Raji (cell line): ENCODE measurements around the gene GPR37.

Source experiments
- POLR2A ChIP-seq: IDR thresholded peaks from 2 replicates; pipeline ENCODE4 v1.6.1; 2011; ENCODE audit warnings: low read depth, low read length, control low read depth; ENCODE audit not compliant: insufficient read depth

Gene GPR37, protein sequence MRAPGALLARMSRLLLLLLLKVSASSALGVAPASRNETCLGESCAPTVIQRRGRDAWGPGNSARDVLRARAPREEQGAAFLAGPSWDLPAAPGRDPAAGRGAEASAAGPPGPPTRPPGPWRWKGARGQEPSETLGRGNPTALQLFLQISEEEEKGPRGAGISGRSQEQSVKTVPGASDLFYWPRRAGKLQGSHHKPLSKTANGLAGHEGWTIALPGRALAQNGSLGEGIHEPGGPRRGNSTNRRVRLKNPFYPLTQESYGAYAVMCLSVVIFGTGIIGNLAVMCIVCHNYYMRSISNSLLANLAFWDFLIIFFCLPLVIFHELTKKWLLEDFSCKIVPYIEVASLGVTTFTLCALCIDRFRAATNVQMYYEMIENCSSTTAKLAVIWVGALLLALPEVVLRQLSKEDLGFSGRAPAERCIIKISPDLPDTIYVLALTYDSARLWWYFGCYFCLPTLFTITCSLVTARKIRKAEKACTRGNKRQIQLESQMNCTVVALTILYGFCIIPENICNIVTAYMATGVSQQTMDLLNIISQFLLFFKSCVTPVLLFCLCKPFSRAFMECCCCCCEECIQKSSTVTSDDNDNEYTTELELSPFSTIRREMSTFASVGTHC

GRCh38 chr7:124765401-124766352 is at the start of gene GPR37:
Gene GPR37, minus strand, starts transcription at chr7:124765792. Its CDS starts 816 bp downstream, at chr7:124764976.
- no peak for TF ChIP-seq POLR2A

GRCh38 chr7:124813994-124814798 is 48.6 kb upstream of the GPR37 start:
- TF ChIP-seq POLR2A, result no peak

DNA sequence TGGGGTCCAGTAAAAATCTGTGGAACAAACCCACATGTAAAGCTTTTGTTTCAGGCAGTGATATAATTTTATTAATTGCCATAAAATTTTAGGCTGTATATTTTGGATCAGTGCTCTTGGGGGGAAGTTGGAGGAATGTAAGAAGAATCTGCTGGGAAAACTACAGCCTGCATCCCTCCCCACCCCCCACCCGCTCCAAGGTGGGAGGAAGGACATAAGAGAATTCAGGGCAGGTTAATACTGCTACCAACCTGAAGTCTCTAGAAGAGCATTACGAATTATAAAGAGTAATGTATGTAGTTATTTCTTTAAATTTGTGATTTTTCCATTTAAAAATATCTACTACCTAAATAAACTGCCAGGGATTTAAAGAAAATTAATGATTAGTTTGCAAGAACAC is 47.2 kb upstream of the GPR37 start:
- TF ChIP-seq POLR2A, result no peak

GRCh38 chr7:124811341-124811740 is 45.7 kb upstream of the GPR37 start:
- no peak for TF ChIP-seq POLR2A

DNA sequence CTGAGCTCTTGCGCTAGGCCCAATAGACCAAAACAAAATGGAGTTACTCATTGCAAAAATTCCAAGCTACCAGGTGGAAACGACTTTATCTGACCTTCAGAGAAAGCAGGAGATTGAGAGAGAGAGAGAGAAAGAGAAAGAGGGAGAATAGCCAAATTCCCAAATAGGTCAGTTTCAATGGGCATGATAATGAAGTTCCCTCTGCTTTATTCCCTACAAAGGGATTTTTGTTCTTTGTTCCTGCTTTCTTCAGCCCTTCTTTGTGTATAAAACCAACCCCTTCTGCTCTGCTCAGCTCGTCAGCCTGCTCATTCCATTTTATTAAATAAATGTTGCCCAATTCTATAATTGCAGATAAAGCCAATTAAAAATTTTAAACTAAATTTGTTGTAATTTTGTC is 45.0 kb upstream of the GPR37 start:
- no peak for TF ChIP-seq POLR2A

DNA sequence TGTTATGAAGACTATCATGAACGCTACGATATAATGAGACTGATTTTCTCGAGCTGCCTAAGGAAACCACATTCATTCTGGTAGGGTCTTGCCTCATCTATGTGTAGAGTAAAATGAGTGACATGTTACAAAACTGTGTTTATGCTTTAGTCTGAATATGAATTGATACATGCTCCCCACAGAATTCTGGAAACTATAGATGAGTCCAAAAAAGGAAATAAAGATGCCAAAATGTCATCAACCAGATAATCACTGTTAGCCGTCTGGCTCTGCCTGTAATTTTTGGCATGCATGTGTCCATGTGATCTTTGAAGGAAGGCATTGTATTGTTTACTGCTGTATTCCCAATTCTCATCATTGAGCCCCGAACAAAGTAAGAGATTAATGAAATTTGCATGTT is 42.6 kb upstream of the GPR37 start:
- TF ChIP-seq POLR2A, result no peak

GRCh38 chr7:124801330-124801895 is 35.8 kb upstream of the GPR37 start:
- no peak for TF ChIP-seq POLR2A

DNA sequence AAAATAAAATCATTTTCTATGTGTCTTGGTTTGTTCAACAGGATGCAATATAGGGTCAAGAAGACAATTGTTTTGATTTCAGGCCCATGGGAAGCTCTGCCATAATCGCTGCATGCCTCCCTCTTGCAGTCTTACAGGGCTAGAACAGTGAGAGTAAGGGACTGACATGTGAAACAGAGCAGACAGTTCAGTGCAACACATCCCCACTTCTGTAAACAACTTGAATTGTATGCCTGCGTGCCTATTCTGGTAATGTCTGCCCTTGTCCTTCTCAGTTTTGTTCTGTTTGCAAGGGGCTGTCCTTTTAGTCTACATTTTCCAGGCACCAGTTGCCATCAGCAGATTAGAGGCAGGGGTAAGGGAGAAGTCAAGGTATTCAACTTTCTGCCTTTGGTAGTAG is 34.8 kb upstream of the GPR37 start:
- no peak for TF ChIP-seq POLR2A

GRCh38 chr7:124799448-124799847 is 33.9 kb upstream of the GPR37 start:
- TF ChIP-seq POLR2A, result no peak

GRCh38 chr7:124796771-124797170 is 31.2 kb upstream of the GPR37 start:
- TF ChIP-seq POLR2A, result no peak

- TF ChIP-seq POLR2A, result no peak
Measured at GRCh38 chr7:124792696-124793095, 27.1 kb upstream of the GPR37 start.

GRCh38 chr7:124792002-124792401 is 26.4 kb upstream of the GPR37 start:
- TF ChIP-seq POLR2A, result no peak

GRCh38 chr7:124791426-124791825 is 25.8 kb upstream of the GPR37 start:
- TF ChIP-seq POLR2A, result no peak

DNA sequence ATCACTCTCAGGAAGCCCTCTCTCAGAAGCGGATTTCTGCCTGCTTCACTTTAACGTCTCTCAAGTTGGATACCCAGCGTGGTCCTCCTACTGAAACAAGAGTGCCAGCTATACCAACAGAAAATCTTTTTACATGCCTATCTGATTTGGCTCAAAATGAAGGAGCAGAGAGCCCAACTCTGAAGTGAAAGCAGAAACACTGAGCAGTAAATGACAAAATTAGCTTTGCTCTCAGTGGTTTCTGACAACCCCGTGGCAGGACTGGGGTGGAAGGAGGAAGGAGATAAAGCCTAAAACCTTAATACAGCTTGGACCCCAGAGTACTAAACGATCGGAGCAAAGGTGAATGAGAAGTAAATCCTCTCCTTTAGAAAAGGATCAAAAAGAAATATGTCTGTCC is 25.1 kb upstream of the GPR37 start:
- no peak for TF ChIP-seq POLR2A
